PC-9 (cell line): ENCODE data around the gene TCF12.

Experiments
- CTCF ChIP-seq: fragments of 200-600 bp; sonication (generic); conservative IDR thresholded peaks from 2 replicates; pipeline ENCODE4 v1.6.1; 2017; ENCODE audit warnings: mixed run types, antibody characterized with exemption, mild to moderate bottlenecking, moderate library complexity
- EZH2 ChIP-seq: fragments of 200-600 bp; sonication (generic); IDR thresholded peaks from 2 replicates; pipeline ENCODE4 v1.8.0; 2017; ENCODE audit warnings: antibody characterized with exemption, low read depth

DNA sequence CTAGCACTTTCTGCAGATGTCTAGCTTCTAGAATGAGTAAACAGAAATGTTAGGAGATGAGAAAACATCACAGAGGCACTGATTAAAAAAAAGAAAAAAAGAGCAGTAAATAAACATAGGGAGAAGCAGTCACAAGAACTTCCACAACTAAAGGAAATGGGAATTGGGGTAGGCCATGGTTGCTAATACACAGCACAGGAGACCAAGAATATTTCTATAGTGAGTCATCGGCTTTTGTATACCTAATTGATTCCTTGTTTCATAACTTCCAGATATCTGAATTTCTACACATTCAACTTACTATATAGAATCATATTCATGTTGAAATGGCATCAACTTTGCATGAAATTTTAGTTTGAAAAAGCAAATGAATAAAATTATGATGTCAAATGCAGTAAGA, 47.3 kb upstream of the TCF12 start:
- TF ChIP-seq CTCF (no peak), EZH2 (no peak)
